Ovary (tissue), 9 donors: ENCODE measurements around the gene CTDSPL. TPM values are rescaled to one million over a fixed set of nuclear protein-coding genes. Genes with fewer than 3 reads are reported as not detected.
A peak's percentile ranks its signal among the peaks of the same experiment; 100 is the strongest.

Source experiments
- DNase-seq, 5 donors: peaks; one replicate each; pipeline ENCODE4 v3.0.0-alpha.2; 2019 to 2020
- H3K27ac ChIP-seq, 2 donors: fragments of 200-600 bp; one replicate each; pipeline versions ENCODE4 v1.5.1 to v1.8.0; 2019 to 2022
- H3K27me3 ChIP-seq: fragments of 200-600 bp; one replicate; pipeline ENCODE4 v1.8.0; 2022
- H3K36me3 ChIP-seq: fragments of 200-600 bp; sonication (generic); one replicate; pipeline ENCODE4 v1.5.1; 2019
- H3K4me1 ChIP-seq: one replicate; pipeline ENCODE4 v1.8.1; 2013; ENCODE audit warnings: mild to moderate bottlenecking, moderate library complexity; ENCODE audit not compliant: insufficient read depth
- H3K4me3 ChIP-seq: fragments of 200-600 bp; sonication (generic); one replicate; pipeline ENCODE4 v1.5.1; 2017
- H3K9me3 ChIP-seq, 2 donors: fragments of 200-600 bp in 1 of 2; sonication (generic) in 1 of 2; one replicate each; pipeline versions ENCODE4 v1.5.1 to v1.8.1; 2013 to 2019; ENCODE audit warnings: mild to moderate bottlenecking in 1 of 2, moderate library complexity in 1 of 2
- CTCF ChIP-seq, 3 donors: fragments of 450-650 bp in 2 of 3; fragments of 200-600 bp in 1 of 3; IDR thresholded peaks; one replicate each; pipeline versions ENCODE4 v1.5.1 to v1.8.0; 2016 to 2022; ENCODE audit warnings: antibody characterized with exemption in 3 of 3, mild to moderate bottlenecking in 1 of 3
- EP300 ChIP-seq: sonication (generic); formaldehyde crosslinking; IDR thresholded peaks from one replicate; pipeline ENCODE4 v1.6.1; 2017; ENCODE audit warnings: antibody characterized with exemption
- POLR2A ChIP-seq: fragments of 450-650 bp; IDR thresholded peaks from one replicate; pipeline ENCODE4 v1.6.1; 2017; ENCODE audit warnings: antibody characterized with exemption, mild to moderate bottlenecking, moderate library complexity
- WGBS, 3 donors: extraction: QIAGEN DNeasy Blood & Tissue Kit in 1 of 3; methylation state at CpG; one replicate each; pipeline versions ENCODE4 v1.1.5 to v1.1.7; 2013 to 2017; 5-methylcytosine and 5-hydroxymethylcytosine counted together
- intact Hi-C, 4 donors: fragments of 100-400 bp; cut with DNase I; formaldehyde crosslinking; loops; one replicate each; pipeline versions ENCODE4 v1.11.0 to v1.15.1; 2022 to 2023
- polyA plus RNA-seq, 2 donors: library from polyadenylated mRNA; stranded (reverse); fragments of 200-250 nt in 1 of 2; fragments of 350-450 nt in 1 of 2; fragmentation: Illumina TruSeq in 1 of 2; extraction: RNeasy Lipid Tissue Mini Kit (QIAGEN cat#74804) in 1 of 2; gene quantifications; one replicate each; pipeline ENCODE4 v1.2.3, GENCODE V29; 2013 to 2014
- total RNA-seq, 7 donors: library from RNA; depleted of rRNA in 2 of 7; stranded (reverse); fragments of >200 nt in 2 of 7; fragmentation: NEBNext Ultra II Directional in 3 of 7; extraction: Animal tissue kit (Norgen Biotek cat#: 25700) in 3 of 7; gene quantifications; one replicate each; pipeline versions ENCODE4 v1.1.0 to v1.2.4, GENCODE V29; 2016 to 2023
- donor health status: DM: no; HTN: no; CAD: no; lungs with moderate emphysema.
- donor health status: DM: no; HTN: no; CAD: no.
- donor health status: Bipolar disorder and iron deficiency.
- donor health status: DM: yes; HTN: yes; CAD: no.
- donor health status: DM: no; HTN: no; CAD: no.
- donor health status: DM: yes; HTN: yes; CAD: no.

The CTDSPL gene
- total and polyA plus RNA-seq, 9 donors = 14.8 to 41.1 (median 34.2) TPM

- WGBS, 3 donors = 78 to 86% (median 79%) methylated on average over 3 of the region's 3 CpGs
- no peak overlapping the region for H3K27ac ChIP-seq
- intact Hi-C loops = loop anchor here in 1 of 4 donors (10.0 kb wide), 1 partner anchor 109 kb away; no protein-coding TSS in a partner anchor
- no peaks in the 10 kb centered on the region for H3K36me3 ChIP-seq
- no peak for TF ChIP-seq POLR2A
- no peak for TF ChIP-seq EP300
- no peak for TF ChIP-seq CTCF (IDR thresholded peaks at IDR 0.05)
- no peak for DNase-seq
- H3K4me3 ChIP-seq = no peak overlapping the region
- peaks cover 1% of the 10 kb centered on the region for H3K4me1 ChIP-seq
- H3K9me3 ChIP-seq = no peaks in the 10 kb centered on the region
- no peaks in the 10 kb centered on the region for H3K27me3 ChIP-seq
Observed at GRCh38 chr3:37963635-37964034, 102.0 kb downstream of the CTDSPL start.

GRCh38 chr3:37964146-37964545 is 102.5 kb downstream of the CTDSPL start:
- DNase-seq = no peak
- intact Hi-C loops = loop anchor here in 1 of 4 donors (10.0 kb wide), 1 partner anchor 109 kb away; no protein-coding TSS in a partner anchor
- Histone ChIP-seq H3K4me1 (peaks cover 1% of the 10 kb centered on the region), H3K27me3 (no peaks in the 10 kb centered on the region), H3K4me3 (no peak overlapping the region), H3K36me3 (no peaks in the 10 kb centered on the region), H3K27ac (no peak overlapping the region), H3K9me3 (no peaks in the 10 kb centered on the region)
- TF ChIP-seq POLR2A (no peak), EP300 (no peak), CTCF (IDR thresholded peaks at IDR 0.05) (no peak)
- WGBS, 3 donors = 93 to 99% (median 96%) methylated on average over 3 of the region's 3 CpGs

GRCh38 chr3:37964716-37965115 is 103.0 kb downstream of the CTDSPL start:
- WGBS, 3 donors = 93 to 100% (median 97%) methylated on average over 1 of the region's 1 CpG
- H3K4me1 ChIP-seq = peaks cover 1% of the 10 kb centered on the region
- no peaks in the 10 kb centered on the region for H3K36me3 ChIP-seq
- no peak for DNase-seq
- TF ChIP-seq EP300 = no peak
- TF ChIP-seq CTCF (IDR thresholded peaks at IDR 0.05) = no peak
- no peak for TF ChIP-seq POLR2A
- H3K4me3 ChIP-seq = no peak overlapping the region
- H3K27ac ChIP-seq = no peak overlapping the region
- intact Hi-C loops = loop anchor here in 2 of 4 donors (5.0 to 10.0 kb wide), 2 partner anchors 107 to 110 kb away; no protein-coding TSS in a partner anchor
- H3K27me3 ChIP-seq = no peaks in the 10 kb centered on the region
- no peaks in the 10 kb centered on the region for H3K9me3 ChIP-seq

- TF ChIP-seq CTCF (IDR thresholded peaks at IDR 0.05) (peak; percentile 54 to 74 (median 59)), EP300 (no peak), POLR2A (no peak)
Observed at GRCh38 chr3:37967260-37967881, 105.7 kb downstream of the CTDSPL start.

More at GRCh38 chr3:37967260-37967881, 105.7 kb downstream of the CTDSPL start:
- peaks cover 1% of the 10 kb centered on the region for H3K4me1 ChIP-seq
- intact Hi-C loops = loop anchor here in 3 of 4 donors (2.0 to 10.0 kb wide), 3 partner anchors 110 to 113 kb away; no protein-coding TSS in a partner anchor
- H3K36me3 ChIP-seq = no peaks in the 10 kb centered on the region
- H3K4me3 ChIP-seq = no peak overlapping the region
- DNase-seq = peak; percentile 58 to 76 (median 72)
- 56 to 67% (median 60%) methylated on average over 7 of the region's 7 CpGs for WGBS, 3 donors
- H3K9me3 ChIP-seq = no peaks in the 10 kb centered on the region
- no peak overlapping the region for H3K27ac ChIP-seq
- H3K27me3 ChIP-seq = no peaks in the 10 kb centered on the region
